GM18505 (cell line): Measurements from ENCODE around the gene CCSER1.
"Not testable (repeated sequence)": the region's sequence is repeated elsewhere in the genome, so short reads cannot be mapped to it uniquely, and the experiment has no call there.

ENCODE experiments used
- ATAC-seq: cut with Tn5 transposase; IDR thresholded peaks from one replicate; pipeline ENCODE4 v1.9.1; 2021; ENCODE audit not compliant: unreplicated experiment
- POLR2A ChIP-seq: IDR thresholded peaks from 4 replicates; pipeline ENCODE4 v1.6.1; 2011; ENCODE audit warnings: borderline replicate concordance; ENCODE audit not compliant: insufficient read depth, insufficient read length; ENCODE audit errors: extremely low read depth

CCSER1 gene

GRCh38 chr4:91302120-91302519 is 1174.9 kb downstream of the CCSER1 start:
- no peak for ATAC-seq
- no peak for TF ChIP-seq POLR2A

GRCh38 chr4:91304292-91304691 is 1177.1 kb downstream of the CCSER1 start:
- no peak for ATAC-seq
- no peak for TF ChIP-seq POLR2A

- TF ChIP-seq POLR2A, result no peak
- ATAC-seq, result no peak
Measured at GRCh38 chr4:91317434-91317833, 1190.2 kb downstream of the CCSER1 start.

- no peak for TF ChIP-seq POLR2A
- no peak for ATAC-seq
Measured at GRCh38 chr4:91319556-91320268, 1192.5 kb downstream of the CCSER1 start.

GRCh38 chr4:91322961-91323360 is 1195.8 kb downstream of the CCSER1 start:
- ATAC-seq, result no peak
- TF ChIP-seq POLR2A, result no peak

- no peak for TF ChIP-seq POLR2A
- ATAC-seq, result no peak
Measured at GRCh38 chr4:91325495-91325894, 1198.3 kb downstream of the CCSER1 start.

- not testable (repeated sequence) for ATAC-seq
Measured at GRCh38 chr4:91326167-91326566, 1199.0 kb downstream of the CCSER1 start.

GRCh38 chr4:91330555-91331137 is 1203.5 kb downstream of the CCSER1 start:
- ATAC-seq, result no peak
- no peak for TF ChIP-seq POLR2A

GRCh38 chr4:91340822-91341221 is 1213.6 kb downstream of the CCSER1 start:
- TF ChIP-seq POLR2A, result no peak
- ATAC-seq, result no peak

- peak; percentile 62 for ATAC-seq
- TF ChIP-seq POLR2A, result no peak
Measured at GRCh38 chr4:91345632-91346031, 1218.4 kb downstream of the CCSER1 start.

- ATAC-seq, result not testable (repeated sequence)
Measured at GRCh38 chr4:91356496-91356895, 1229.3 kb downstream of the CCSER1 start.

- ATAC-seq, result not testable (repeated sequence)
Measured at GRCh38 chr4:91358016-91358415, 1230.8 kb downstream of the CCSER1 start.

- ATAC-seq, result not testable (repeated sequence)
Measured at GRCh38 chr4:91358621-91359020, 1231.4 kb downstream of the CCSER1 start.

- ATAC-seq, result no peak
Measured at GRCh38 chr4:91359041-91360031, 1232.1 kb downstream of the CCSER1 start.

GRCh38 chr4:91362125-91362524 is 1234.9 kb downstream of the CCSER1 start:
- ATAC-seq, result no peak
- no peak for TF ChIP-seq POLR2A

More at GRCh38 chr4:91359041-91360031, 1232.1 kb downstream of the CCSER1 start:
- TF ChIP-seq POLR2A, result no peak
